NCI-H226 (cell line): ENCODE data around the gene SOCS2.
"Not testable (repeated sequence)": the region's sequence is repeated elsewhere in the genome, so short reads cannot be mapped to it uniquely, and the experiment has no call there.

Experiments
- DNase-seq: peaks from one replicate; pipeline ENCODE4 v3.0.0-alpha.2; 2015

SOCS2 gene

DNA sequence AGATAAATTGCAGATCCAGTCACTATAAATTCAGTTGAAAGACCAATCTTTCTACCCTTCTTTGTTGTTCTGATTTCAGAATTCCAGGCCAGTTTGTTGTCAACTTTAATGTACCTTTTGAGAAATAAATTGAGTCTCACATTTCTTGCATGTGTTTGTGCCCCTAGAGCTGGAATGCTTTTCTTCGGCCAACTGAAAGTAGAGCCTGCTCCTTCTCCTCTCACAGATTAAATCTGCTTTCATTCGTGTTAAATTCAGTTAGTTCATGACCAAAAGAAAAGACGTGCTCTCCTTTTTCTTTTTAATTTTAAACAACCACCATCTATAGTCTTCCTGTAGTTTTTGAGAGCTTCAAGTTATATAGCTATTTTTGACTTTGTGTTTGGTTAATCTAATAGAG, 22.9 kb downstream of the SOCS2 start:
- DNase-seq: no peak

DNA sequence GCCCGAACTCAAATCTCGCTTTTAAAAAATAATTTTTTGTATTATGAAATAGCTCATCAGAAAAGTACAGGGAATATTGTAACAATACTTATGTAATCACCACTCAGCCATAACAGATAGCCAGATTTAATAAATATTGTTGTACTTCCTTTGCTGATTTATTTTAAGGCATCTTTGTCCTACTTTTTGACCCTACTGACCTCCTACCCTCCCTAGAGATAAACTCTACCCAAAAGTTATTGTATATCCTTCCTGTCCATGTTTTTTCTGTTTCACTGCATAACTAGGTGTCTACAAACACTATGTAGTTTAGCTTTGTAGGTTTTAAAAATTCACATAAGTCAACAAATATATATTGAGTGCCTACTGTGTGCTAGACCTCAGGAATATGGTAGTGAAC, 25.1 kb downstream of the SOCS2 start:
- no peak for DNase-seq

DNA sequence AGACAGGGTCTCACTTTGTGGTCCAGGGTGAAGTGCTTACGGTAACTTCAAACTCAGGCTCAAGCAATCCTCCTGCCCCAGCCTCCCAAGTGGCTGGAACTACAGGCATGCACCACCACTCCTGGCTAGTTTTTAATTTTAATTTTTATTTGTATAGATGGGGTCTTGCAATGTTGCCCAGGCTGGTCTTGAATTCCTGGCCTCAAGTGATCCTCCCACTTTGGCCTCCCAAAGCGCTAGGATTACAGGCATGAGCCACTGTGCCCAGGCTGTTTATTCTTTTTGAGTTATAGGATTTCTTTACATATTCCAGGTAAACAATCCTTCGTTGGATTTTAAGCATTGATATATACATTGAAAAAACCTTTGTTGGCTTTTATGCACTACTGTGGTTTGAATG, 26.7 kb downstream of the SOCS2 start:
- no peak for DNase-seq

DNA sequence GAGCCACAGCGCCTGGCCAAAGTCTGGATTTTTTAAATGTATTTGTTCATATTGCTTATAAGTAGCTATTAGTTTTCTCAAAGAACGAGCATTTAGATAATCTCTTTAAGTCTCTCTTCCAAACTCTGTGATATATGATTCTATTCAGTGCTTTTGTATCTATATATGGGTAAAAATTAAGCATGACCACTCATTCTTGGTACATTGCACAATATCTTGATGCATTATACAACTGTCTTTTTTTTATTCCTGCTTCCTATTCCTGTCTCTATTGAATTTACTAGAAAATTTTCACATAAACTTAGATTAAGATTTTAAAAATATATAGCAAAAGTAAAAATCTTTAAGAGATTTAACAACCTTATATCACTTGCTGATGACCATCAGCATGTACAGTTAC, 29.1 kb downstream of the SOCS2 start:
- no peak for DNase-seq

DNA sequence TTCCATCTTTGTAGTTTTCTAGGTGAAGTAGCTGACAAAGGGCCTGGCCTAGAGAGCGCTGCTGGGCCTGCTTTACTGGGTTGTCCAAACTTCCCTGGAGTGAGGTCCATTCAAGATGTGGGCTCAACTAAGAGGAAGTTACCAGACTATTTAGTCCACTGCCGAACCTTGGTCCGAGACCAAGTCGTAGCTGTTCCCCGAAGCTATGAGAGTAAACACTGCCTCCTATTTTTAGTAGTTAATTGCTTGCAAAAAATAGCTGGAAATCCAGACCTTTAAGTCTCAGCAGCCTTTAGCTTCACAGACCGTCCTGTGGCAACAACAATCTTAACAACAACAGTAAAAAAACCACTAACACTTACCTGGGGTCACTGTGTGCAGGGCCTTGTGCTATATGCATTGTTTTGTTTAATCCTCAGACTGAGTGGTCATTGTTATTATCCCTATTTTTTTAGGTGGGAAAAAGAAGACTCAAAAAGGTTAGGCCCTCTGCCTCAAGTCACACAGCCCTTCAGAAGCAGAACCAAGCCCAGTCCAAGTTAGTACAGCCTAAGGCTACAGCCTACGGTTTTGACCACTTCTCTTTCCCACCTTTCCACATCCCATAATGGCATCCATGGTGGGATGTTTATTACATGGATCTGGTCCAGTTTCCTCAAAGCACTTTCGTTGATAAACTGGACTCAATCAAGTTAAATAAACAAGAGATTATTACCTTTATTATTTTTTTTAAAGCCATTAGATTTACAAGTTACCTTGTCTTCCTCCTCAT, 30.6 kb downstream of the SOCS2 start:
- DNase-seq: no peak

DNA sequence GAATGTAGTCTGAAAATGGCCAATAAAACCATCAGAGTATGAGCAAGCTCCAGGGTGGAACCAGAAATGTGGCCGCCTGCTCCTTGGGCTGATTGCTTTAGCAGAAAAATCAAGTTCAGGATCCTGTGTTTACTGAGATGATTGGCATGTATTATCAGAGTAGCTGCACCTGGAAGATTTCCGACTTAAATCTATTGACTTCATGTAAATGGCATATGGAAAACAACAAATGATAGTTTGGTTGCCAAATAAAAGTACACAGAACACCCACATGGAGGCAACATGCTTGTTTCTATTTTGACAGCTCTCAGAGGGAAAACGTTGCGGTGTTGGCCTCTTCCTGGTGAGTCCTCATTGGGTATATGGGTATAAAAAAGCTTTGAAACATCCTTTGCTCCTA, 31.3 kb downstream of the SOCS2 start:
- DNase-seq: no peak

DNA sequence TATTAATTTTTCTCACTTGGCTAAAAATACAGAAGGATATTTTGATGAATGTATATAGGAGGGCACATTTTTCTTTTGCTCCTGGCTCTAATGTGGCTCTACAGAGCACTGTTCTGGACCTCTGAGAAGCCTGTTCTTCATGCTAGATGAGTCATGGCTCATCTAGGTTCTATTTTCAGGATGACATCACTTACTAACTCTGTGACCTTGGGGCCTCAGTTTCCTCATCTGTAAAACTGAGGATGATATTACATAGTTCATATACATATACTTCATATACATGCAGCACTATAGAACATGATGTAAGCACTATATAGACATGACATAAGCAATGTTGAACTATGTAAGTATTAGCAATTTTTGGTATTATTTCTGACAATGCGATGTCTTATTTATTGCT, 35.8 kb downstream of the SOCS2 start:
- no peak for DNase-seq

DNA sequence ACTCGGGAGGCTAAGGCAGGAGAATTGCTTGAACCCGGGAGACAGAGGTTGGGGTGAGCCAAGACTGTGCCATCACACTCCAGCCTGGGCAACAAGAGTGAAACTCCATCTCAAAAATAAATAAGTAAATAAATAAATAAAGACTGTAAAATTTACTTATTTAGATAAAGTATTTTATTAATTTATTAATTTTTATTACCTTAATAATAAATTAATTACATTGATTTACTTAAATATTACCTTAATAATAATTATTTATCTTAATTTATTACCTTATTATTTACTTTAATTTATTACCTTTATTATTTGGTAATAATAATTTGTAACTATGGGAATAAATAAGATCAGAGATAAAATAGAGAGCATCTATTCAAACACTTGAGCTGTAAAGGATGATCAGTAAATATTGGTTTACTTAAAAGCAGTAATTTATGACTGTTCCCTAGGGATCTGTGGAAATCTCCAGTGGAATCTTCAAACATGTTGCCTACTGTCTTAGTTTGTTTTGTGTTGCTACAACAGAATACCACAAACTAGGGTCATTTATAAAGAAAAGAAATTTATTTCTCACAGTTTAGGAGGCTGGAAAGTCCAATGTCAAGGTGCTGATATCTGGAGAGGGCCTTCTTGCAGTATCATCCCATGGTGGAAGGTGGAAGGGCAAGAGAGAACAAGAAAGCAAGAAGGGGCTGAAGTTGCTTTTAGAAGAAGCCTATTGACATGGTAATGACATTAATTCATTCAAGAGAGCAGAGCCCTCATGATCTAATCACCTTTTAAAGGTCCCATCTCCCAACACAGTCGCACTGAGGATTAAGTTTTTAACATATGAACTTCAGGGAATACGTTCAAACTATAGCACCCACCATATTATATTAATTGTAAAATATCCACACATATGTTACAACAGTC, 37.1 kb downstream of the SOCS2 start:
- DNase-seq: no peak

DNA sequence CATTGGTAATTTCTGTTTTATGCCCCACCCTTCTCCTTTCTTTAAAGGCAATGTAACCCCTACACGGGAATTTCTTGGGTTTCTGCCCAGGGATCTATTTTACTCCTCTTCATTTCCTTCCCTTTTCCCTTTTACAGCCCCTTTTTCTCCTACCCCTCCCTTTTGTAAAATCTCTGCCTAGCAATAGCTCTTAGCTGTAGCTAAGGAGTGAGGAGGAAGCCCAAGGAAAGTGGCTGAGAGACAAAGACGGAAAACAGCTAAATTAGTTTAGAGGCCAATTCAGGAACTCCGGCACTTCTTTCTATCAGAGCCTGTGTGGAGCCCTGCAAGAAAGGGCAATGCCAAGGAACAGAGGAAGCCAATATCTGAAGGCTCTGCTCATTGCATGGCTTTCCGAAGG, 40.3 kb downstream of the SOCS2 start:
- no peak for DNase-seq

DNA sequence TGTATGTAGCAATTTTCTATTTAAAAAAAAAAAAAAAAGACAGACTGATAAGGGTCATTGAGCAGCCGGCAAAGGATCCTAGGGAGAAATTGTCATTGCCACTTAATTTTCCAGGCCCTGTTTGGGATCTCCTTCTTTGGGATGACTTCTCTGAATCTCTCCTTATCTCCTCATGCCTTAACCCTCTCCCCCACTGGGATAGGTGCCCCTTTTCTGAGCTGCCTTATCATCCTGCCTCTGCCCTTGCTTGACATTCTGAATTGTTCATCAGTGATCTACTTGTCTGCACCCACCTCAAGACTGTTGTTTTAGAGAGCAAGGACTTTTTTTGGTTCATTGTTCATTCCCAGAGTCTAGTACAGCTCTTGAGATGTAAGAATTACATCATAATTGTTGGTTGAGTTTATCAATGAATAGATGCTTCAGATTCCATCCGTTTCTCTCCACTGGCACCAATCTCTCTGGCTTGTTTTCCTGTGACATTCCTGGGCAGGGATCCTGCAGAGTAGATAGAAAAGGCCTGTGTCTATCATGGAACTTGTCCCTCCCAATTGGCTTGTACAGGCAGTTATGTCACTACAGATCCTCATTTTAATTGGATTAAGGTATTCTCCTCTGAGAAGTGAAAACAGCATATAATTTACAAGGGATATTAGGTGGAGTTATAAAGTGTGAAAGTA, 42.6 kb downstream of the SOCS2 start:
- no peak for DNase-seq

DNA sequence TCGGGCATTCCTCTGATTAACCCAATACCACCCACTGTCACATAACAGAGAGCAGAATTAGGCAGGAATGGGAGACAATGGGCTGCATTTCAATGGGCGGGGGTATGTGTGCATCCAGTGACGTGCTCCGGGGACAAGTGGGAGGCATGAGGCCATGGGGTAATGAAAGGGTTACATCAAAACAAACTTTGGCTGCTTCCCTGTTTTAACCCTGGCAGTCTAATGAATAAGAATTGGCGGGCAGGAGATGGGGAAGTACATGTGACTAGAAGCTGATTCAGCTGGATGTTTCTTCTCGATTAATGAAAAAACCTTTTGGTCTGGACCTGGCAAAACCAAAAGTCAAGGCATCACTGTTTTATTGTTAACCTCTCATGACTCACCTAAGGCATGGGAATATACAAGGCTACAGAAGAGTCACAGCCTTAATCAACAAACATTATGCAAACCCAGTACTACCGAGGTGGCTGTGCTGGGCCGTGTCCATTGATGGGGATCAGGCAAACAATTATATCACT, 44.2 kb downstream of the SOCS2 start:
- DNase-seq: no peak

DNA sequence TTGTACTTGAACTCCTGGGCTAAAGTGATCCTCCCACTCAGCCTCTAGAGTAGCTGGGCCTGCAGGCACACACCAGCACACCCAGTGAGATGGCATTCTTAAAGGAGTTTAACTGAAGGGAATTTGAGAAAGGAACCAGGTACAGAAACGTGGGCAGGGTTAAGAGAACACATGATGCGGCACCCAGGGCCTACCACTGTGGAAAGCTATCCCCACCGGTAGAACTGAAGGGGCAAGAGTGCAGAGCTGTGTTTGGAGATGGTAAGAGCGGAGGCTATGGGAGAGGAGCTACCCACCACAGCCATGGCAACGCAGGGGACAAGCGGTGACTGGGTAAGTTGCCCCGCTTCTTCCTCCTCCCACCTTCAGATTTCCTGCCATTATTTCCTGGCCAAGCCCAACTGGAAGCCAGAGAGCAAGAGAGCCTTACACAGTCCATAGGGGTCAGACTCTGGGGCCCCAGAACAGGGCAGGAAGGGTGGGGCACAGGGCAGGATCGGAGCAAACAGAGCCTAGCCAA, 46.5 kb downstream of the SOCS2 start:
- DNase-seq: no peak

DNA sequence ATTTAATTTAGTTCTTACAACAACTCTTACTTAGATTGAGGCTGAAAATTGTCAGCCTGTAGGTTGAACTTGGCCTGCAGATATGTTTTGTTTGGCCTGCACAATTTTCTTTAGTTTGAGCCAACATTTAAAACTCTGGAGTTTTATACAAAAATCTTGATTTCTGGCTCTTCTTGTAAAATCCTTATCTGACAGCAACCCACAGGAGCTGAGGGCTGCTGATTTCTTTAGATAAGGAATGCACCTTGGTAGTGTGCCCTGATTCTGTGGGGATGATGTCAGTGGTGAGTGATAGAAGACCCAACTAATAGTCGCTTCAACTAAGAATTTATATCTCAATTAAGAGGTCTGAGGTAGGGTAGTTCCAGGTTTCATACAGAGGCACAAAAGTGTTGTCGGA, 49.5 kb downstream of the SOCS2 start:
- DNase-seq: peak; percentile 40

DNA sequence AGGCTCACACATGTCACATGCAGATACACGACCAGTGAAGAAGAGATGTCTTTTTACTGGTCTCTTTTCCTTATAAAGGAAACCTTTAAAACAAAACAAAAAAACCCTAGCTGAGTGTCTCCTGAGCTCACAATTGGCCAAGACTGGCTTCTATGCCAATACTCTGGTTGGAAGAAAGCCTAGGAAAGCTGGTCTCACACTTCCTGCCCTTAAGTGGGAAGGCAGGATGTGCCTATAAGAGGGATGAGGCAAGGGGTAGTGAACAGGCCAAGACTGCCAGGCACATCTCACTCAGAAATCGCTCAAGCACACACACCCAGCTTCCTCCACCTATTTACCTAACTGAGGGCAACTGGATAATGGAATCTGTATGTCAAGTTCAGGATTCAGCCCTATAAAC, 50.0 kb downstream of the SOCS2 start:
- peak; percentile 75 for DNase-seq

DNA sequence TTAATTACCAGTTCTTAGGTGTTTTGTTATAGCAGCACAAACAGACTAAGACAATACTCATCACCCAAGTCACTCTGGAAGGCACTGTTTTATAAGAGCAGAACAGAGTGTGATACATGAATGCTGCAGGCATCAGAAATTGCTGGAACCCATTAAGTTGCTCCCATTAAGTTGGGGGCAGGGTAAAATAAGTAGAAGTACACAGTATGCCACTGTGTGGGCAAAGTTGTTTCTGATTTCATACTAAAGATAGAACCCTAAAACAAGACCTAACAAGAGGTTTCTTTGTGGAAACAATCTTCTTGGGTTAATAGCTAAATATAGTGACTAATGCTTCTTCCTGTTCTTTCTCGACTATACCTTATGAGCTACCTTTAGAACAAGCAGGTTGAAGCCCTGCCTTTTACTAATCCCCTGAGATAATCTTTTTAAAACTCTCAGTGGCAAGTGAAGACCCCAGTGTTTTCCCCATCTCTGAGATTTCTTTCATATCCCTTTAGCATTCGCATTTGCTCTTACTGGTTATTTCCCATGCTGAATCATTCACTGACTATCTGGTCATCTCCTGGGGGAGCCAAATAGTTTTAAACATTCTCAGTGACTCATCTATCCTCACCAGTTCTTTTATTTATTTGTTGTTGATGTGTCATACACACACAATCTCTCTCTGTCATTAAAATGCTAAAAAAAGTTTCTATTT, 52.3 kb downstream of the SOCS2 start:
- DNase-seq: peak; percentile 92

DNA sequence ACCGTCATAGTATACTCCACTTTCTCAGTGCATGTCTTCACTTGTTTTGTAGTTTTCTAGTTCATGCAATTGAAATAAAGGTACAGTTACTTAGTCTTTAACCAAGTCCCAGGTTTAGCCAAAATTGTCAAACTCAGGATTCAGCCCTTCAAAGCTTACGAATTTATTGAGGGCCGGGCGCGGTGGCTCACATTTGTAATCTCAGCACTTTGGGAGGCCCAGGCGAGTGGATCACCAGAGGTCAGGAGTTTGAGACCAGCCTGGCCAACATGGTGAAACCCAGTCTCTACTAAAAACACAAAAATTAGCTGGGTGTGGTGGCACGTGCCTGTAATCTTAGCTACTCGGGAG, 52.8 kb downstream of the SOCS2 start:
- not testable (repeated sequence) for DNase-seq

DNA sequence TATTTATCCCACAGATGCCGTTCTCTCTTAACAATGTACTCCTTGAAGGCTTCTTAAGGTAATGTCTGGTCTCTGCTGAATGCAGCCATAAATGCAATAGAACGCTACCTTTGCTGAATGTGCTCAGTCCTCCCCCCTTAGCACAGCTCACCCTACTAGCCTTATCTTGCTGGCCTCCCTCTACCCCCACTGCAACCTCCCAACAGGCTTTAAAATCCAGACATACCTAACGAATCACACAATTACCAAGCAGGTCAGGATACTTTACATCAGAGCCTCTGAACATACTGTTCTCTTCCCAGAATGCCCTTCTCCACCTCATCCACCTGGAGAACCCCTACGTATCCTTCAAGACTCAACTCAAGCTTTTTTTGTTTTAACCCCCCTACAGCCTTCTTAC, 53.7 kb downstream of the SOCS2 start:
- peak; percentile 69 for DNase-seq
